Measurements from ENCODE around the gene DIPK1A.

- no peak for TF ChIP-seq POLR2A (IDR thresholded peaks at IDR 0.05)
- TF ChIP-seq CTCF (IDR thresholded peaks at IDR 0.05) = no peak
- TF ChIP-seq POLR2AphosphoS5 (IDR thresholded peaks at IDR 0.05) = no peak
These were observed 3.7 kb upstream of the DIPK1A start for GRCh38 chr1:92964998-92965397.

Data from breast epithelium (tissue), 3 donors.